GM12878 (cell line): ENCODE results near the gene SNX8. TPM values are rescaled to one million over a fixed set of nuclear protein-coding genes. Genes with fewer than 3 reads are reported as not detected.
A peak's percentile ranks its signal among the peaks of the same experiment; 100 is the strongest.

ENCODE experiments used
- ASH2L ChIP-seq: fragments of 300-600, 200-600 bp; sonication (generic); IDR thresholded peaks from 2 replicates; pipeline ENCODE4 v1.6.1; 2017; ENCODE audit warnings: low read depth, mild to moderate bottlenecking, borderline replicate concordance
- ATF2 ChIP-seq: IDR thresholded peaks from 2 replicates; pipeline ENCODE4 v1.6.1; 2012; ENCODE audit warnings: low read length, inconsistent platforms
- BACH1 ChIP-seq: fragments of 450-650 bp; IDR thresholded peaks from 2 replicates; pipeline ENCODE4 v1.6.1; 2017; ENCODE audit warnings: mild to moderate bottlenecking, borderline replicate concordance
- CEBPZ ChIP-seq: fragments of 150-350 bp; IDR thresholded peaks from 2 replicates; pipeline ENCODE4 v1.6.1; 2016; ENCODE audit warnings: low read depth, low read length
- CHD1 ChIP-seq: IDR thresholded peaks from 2 replicates; pipeline ENCODE4 v1.6.1; 2012; ENCODE audit warnings: low read depth, low read length, improper control_type of control experiment
- CREB1 ChIP-seq: IDR thresholded peaks from 2 replicates; pipeline ENCODE4 v1.6.1; 2012; ENCODE audit warnings: low read depth, mild to moderate bottlenecking, inconsistent platforms
- KAT2A ChIP-seq: conservative IDR thresholded peaks from 2 replicates; pipeline ENCODE4 v1.6.1; 2011; ENCODE audit warnings: low read depth, low read length; ENCODE audit not compliant: control insufficient read depth
- NFIC ChIP-seq: IDR thresholded peaks from 2 replicates; pipeline ENCODE4 v1.6.1; 2012; ENCODE audit warnings: low read depth, mild to moderate bottlenecking, inconsistent platforms, low read length, moderate library complexity
- PAX5 ChIP-seq: IDR thresholded peaks from 2 replicates; pipeline ENCODE4 v1.6.1; 2011; ENCODE audit warnings: low read depth, low read length, borderline replicate concordance
- POLR2A ChIP-seq: IDR thresholded peaks from 2 replicates; pipeline ENCODE4 v1.6.1; 2011; ENCODE audit warnings: low read depth, mild to moderate bottlenecking, low read length
- RAD21 ChIP-seq: IDR thresholded peaks from 2 replicates; pipeline ENCODE4 v1.6.1; 2011; ENCODE audit warnings: mild to moderate bottlenecking, low read depth, low read length, moderate library complexity; ENCODE audit not compliant: insufficient read depth
- RBBP5 ChIP-seq: fragments of 200-600 bp; sonication (generic); conservative IDR thresholded peaks from 2 replicates; pipeline ENCODE4 v1.6.1; 2016
- RCOR1 ChIP-seq: conservative IDR thresholded peaks from 2 replicates; pipeline ENCODE4 v1.6.1; 2012; ENCODE audit warnings: low read depth, low read length, improper control_type of control experiment
- SIN3A ChIP-seq: IDR thresholded peaks from 2 replicates; pipeline ENCODE4 v1.6.1; 2012; ENCODE audit warnings: low read depth, low read length, improper control_type of control experiment
- SMAD1 ChIP-seq: fragments of 450-650 bp; IDR thresholded peaks from 2 replicates; pipeline ENCODE4 v1.6.1; 2018; ENCODE audit warnings: mild to moderate bottlenecking, low read depth; ENCODE audit not compliant: partially characterized antibody
- TARDBP ChIP-seq: IDR thresholded peaks from 2 replicates; pipeline ENCODE4 v1.6.1; 2016; ENCODE audit warnings: borderline replicate concordance
- TCF3 ChIP-seq: IDR thresholded peaks from 2 replicates; pipeline ENCODE4 v1.6.1; 2012; ENCODE audit warnings: low read depth, mild to moderate bottlenecking, low read length, borderline replicate concordance; ENCODE audit not compliant: insufficient read depth
- YBX1 ChIP-seq: fragments of 450-650 bp; IDR thresholded peaks from 2 replicates; pipeline ENCODE4 v1.6.1; 2016; ENCODE audit warnings: antibody characterized with exemption
- ZNF384 ChIP-seq: IDR thresholded peaks from 2 replicates; pipeline ENCODE4 v1.6.1; 2012; ENCODE audit warnings: low read depth, mild to moderate bottlenecking, low read length, improper control_type of control experiment, borderline replicate concordance
- polyA plus RNA-seq, 11 experiments: library from polyadenylated mRNA; depleted of rRNA in 4 of 11; unstranded in 6 of 11; stranded (reverse) in 5 of 11; fragments of >200 nt; fragmentation: Nextera tagmentation in 4 of 11; fragmentation: Illumina TruSeq in 1 of 11; extraction: Ambion mirVana in 4 of 11; extraction: Trizol in 1 of 11; gene quantifications; 1 replicate in 1 of 11; 2 replicates in 10 of 11; pipeline versions ENCODE4 v1.2.1 to v1.2.3, GENCODE V29; 2011 to 2016; ENCODE audit warnings: inconsistent platforms in 2 of 11, missing spikeins in 2 of 11, low read depth in 1 of 11
- total RNA-seq, 4 experiments: library from RNA; depleted of rRNA in 3 of 4; stranded (reverse); fragments of >200 nt in 3 of 4; fragmentation: Illumina TruSeq in 1 of 4; extraction: Trizol in 1 of 4; gene quantifications; 2 replicates each; pipeline versions ENCODE4 v1.2.1 to v1.2.3, GENCODE V29; 2013 to 2021
- TF ChIP-seq, protein P1 (sequence below): IDR thresholded peaks from 2 replicates; pipeline ENCODE4 v1.6.1; 2011; ENCODE audit warnings: borderline replicate concordance, low read depth, mild to moderate bottlenecking, moderate library complexity, low read length; ENCODE audit not compliant: insufficient read depth, poor library complexity, severe bottlenecking
- TF ChIP-seq, protein P2 (sequence below): fragments of 450-650 bp; IDR thresholded peaks from 2 replicates; pipeline ENCODE4 v1.6.1; 2014; ENCODE audit warnings: mild to moderate bottlenecking

SNX8 gene
- total and polyA plus RNA-seq, 10 of the 15 experiments (the other 5 are each of a cell fraction or from before 2014, with no cell fraction given): 6.4 to 210 (median 97.6) TPM

DNA sequence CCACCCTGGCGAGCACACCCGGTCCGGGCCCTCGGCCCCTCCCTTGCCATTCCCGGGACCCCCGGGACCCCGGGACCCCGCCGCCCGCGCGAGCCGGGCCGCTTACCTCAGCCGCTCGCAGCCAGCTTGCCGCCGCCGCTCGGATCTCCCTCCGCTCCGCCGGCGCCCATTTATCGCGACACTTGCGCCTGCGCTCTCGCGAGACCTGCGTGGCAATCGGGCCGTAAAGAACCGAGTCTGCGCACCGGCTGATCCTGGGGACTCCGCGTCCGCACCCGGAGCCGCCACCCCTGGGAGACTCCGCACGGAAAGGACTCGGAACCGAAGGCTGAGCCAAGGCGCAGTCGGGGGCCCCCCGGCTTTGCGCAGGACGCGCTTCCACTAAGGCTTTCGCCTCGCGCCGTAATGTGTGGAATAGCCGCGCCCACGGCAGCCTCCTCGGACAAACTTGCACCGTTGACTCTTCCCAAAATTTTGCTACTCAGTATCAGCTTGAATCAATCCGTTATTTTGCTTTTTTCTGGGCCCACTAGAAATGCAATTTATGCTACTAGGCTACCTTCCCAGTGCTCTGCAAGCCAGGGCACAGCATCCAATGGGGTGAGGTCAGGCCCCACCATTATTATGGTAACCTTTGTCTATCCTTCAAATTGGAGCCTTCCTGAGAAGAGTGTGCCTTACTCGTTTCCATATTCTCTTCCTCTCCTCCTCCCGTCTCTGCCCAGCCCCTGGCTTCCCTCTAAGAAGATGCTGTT is 81.3 kb downstream of the SNX8 start, which contains the start of gene MAD1L1 (continued):
- TF ChIP-seq, protein P1, sequence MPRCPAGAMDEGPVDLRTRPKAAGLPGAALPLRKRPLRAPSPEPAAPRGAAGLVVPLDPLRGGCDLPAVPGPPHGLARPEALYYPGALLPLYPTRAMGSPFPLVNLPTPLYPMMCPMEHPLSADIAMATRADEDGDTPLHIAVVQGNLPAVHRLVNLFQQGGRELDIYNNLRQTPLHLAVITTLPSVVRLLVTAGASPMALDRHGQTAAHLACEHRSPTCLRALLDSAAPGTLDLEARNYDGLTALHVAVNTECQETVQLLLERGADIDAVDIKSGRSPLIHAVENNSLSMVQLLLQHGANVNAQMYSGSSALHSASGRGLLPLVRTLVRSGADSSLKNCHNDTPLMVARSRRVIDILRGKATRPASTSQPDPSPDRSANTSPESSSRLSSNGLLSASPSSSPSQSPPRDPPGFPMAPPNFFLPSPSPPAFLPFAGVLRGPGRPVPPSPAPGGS: no peak
- TF ChIP-seq SMAD1 (no peak), KAT2A (no peak), CHD1 (no peak), BACH1 (peak; percentile 82), RBBP5 (no peak), TARDBP (0 out of 2 replicates have a peak, but pooled peaks have one; percentile 34), ASH2L (peak; percentile 59; the same call in 1 of the 2 replicates), YBX1 (no peak), POLR2A (peak; percentile 88), NFIC (no peak; the same call in 1 of the 2 replicates), RAD21 (no peak), CREB1 (peak; percentile 74; the same call in 1 of the 2 replicates), ATF2 (no peak; the same call in 1 of the 2 replicates), RCOR1 (peak; percentile 98), PAX5 (no peak), CEBPZ (no peak), SIN3A (0 out of 2 replicates have a peak, but pooled peaks have one; percentile 73), ZNF384 (no peak), TCF3 (0 out of 2 replicates have a peak, but pooled peaks have one; percentile 22)
- TF ChIP-seq, protein P2, sequence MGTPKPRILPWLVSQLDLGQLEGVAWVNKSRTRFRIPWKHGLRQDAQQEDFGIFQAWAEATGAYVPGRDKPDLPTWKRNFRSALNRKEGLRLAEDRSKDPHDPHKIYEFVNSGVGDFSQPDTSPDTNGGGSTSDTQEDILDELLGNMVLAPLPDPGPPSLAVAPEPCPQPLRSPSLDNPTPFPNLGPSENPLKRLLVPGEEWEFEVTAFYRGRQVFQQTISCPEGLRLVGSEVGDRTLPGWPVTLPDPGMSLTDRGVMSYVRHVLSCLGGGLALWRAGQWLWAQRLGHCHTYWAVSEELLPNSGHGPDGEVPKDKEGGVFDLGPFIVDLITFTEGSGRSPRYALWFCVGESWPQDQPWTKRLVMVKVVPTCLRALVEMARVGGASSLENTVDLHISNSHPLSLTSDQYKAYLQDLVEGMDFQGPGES: peak; percentile 48; the same call in 1 of the 2 replicates
